H4 (cell line): ENCODE results near the gene MTHFD1L. TPM values are rescaled to one million over a fixed set of nuclear protein-coding genes. Genes with fewer than 3 reads are reported as not detected.

Experiments used
- DNase-seq: peaks from one replicate; pipeline ENCODE4 v3.0.0-alpha.2; 2015; ENCODE audit warnings: low spot score
- total RNA-seq: library from RNA; depleted of rRNA; stranded (reverse); fragments of >200 nt; shearing (Covaris generic); gene quantifications from 2 replicates; pipeline ENCODE4 v1.2.3, GENCODE V29; 2014

Gene MTHFD1L
- total RNA-seq, 1 experiment from 2014 or later: 20.1 TPM

GRCh38 chr6:150991487-150991886 is 126.0 kb downstream of the MTHFD1L start:
- no peak for DNase-seq

GRCh38 chr6:150992262-150992661 is 126.8 kb downstream of the MTHFD1L start:
- DNase-seq: no peak

- no peak for DNase-seq
Observed at GRCh38 chr6:150992703-150993102, 127.2 kb downstream of the MTHFD1L start.

- no peak for DNase-seq
Observed at GRCh38 chr6:150993253-150993652, 127.8 kb downstream of the MTHFD1L start.

- DNase-seq: no peak
Observed at GRCh38 chr6:150994026-150994425, 128.5 kb downstream of the MTHFD1L start.

GRCh38 chr6:150996968-150997367 is 131.5 kb downstream of the MTHFD1L start:
- DNase-seq: no peak

GRCh38 chr6:150999107-150999506 is 133.6 kb downstream of the MTHFD1L start:
- DNase-seq: no peak

- no peak for DNase-seq
Observed at GRCh38 chr6:150999576-150999975, 134.1 kb downstream of the MTHFD1L start.

- DNase-seq: no peak
Observed at GRCh38 chr6:151001387-151002056, 136.0 kb downstream of the MTHFD1L start.

- DNase-seq: no peak
Observed at GRCh38 chr6:151002057-151002450, 136.6 kb downstream of the MTHFD1L start.

GRCh38 chr6:151002491-151002935 is 137.0 kb downstream of the MTHFD1L start:
- no peak for DNase-seq

GRCh38 chr6:151004383-151005024 is 139.0 kb downstream of the MTHFD1L start:
- peak; percentile 48 for DNase-seq

GRCh38 chr6:151005164-151005563 is 139.7 kb downstream of the MTHFD1L start:
- DNase-seq: no peak

GRCh38 chr6:151005896-151006632 is 140.6 kb downstream of the MTHFD1L start:
- DNase-seq: no peak

GRCh38 chr6:151007076-151007475 is 141.6 kb downstream of the MTHFD1L start:
- no peak for DNase-seq

- no peak for DNase-seq
Observed at GRCh38 chr6:151007922-151008321, 142.4 kb downstream of the MTHFD1L start.

GRCh38 chr6:151008425-151008824 is 142.9 kb downstream of the MTHFD1L start:
- DNase-seq: no peak

- no peak for DNase-seq
Observed at GRCh38 chr6:151009576-151009975, 144.1 kb downstream of the MTHFD1L start.

GRCh38 chr6:151010071-151010470 is 144.6 kb downstream of the MTHFD1L start:
- no peak for DNase-seq

- no peak for DNase-seq
Observed at GRCh38 chr6:151012321-151013294, 147.1 kb downstream of the MTHFD1L start.

GRCh38 chr6:151014404-151015100 is 149.1 kb downstream of the MTHFD1L start:
- DNase-seq: peak; percentile 27
